IPS-18c (cell line): ENCODE data around the gene ITPRID2.
A peak's percentile ranks its signal among the peaks of the same experiment; 100 is the strongest.

Experiments used
- H3K4me3 ChIP-seq: 2 replicates; pipeline ENCODE4 v1.7.0; 2013; ENCODE audit warnings: low read depth, mild to moderate bottlenecking, low read length, moderate library complexity; ENCODE audit not compliant: insufficient read depth
- H3K9me3 ChIP-seq: one replicate; pipeline ENCODE4 v1.6.1; 2013; ENCODE audit warnings: mild to moderate bottlenecking, low read length, moderate library complexity; ENCODE audit not compliant: control insufficient read depth, insufficient read depth

ITPRID2 gene

DNA sequence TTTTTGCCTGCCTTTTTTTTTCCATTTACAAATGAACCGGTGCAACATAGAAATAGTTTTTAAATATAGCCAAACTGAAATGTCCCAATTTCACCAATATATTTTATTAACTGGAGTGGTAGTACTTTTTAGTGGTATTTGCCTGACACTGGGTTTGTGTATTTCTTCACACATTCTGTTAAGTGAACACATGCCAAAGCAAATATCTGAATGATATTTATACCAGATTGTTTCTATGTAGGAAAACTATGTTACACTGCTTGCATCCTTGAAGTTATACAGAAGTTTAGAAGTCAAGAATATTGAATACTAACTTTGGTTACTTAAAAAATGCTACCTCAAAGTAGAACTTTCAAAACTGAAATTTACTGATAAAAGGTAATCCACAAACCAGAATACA lies 19.4 kb upstream of the ITPRID2 start:
- Histone ChIP-seq H3K9me3 (no peaks in the 10 kb centered on the region), H3K4me3 (no peak overlapping the region)

DNA sequence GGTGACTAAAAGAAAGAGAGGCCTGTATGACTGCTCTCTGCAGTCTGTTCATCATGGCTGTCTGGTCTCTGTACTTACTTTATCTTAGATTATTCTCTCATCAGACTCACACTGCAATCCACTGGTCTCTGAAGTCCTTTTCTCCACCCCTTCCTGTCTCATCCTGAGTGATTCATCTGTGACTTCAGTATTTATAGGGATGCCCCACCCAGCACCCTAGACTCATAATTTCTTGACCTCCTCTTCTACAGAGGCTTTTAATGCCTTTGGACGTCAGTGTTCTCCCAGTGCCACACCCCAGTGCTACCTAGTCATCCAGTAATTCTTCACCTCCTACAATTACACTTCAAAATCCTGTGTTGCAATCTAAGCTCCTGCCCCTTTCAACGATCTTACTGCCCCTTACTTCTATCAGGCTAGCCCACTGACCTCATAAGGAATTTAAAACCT lies 14.9 kb upstream of the ITPRID2 start:
- H3K4me3 ChIP-seq, result no peak overlapping the region
- no peaks in the 10 kb centered on the region for H3K9me3 ChIP-seq

DNA sequence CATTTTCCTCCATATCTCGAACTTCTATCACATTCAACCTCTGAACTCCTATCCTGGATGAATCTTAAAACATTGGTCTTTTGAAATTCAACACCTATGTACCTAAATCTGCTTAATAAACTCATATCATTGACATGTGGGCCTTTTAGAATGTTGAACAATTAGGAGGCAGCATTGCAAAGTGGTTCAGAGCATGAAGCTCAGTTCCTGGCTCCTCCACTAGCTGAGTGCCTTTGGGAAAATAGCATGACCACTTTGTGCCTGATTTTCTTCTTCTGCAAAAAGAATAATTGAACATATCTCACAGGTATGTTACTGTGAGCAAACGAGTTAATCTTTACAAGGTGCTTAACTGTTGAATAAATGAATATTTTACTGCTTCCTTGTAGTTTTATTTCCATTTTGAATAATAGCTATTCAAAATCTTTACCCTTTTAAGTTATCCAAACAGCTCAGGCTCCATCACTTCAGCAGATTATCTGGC lies 14.3 kb upstream of the ITPRID2 start:
- H3K4me3 ChIP-seq, result no peak overlapping the region
- H3K9me3 ChIP-seq, result no peaks in the 10 kb centered on the region

GRCh38 chr2:181878448-181878847 lies 13.1 kb upstream of the ITPRID2 start:
- no peak overlapping the region for H3K4me3 ChIP-seq
- H3K9me3 ChIP-seq, result no peaks in the 10 kb centered on the region

DNA sequence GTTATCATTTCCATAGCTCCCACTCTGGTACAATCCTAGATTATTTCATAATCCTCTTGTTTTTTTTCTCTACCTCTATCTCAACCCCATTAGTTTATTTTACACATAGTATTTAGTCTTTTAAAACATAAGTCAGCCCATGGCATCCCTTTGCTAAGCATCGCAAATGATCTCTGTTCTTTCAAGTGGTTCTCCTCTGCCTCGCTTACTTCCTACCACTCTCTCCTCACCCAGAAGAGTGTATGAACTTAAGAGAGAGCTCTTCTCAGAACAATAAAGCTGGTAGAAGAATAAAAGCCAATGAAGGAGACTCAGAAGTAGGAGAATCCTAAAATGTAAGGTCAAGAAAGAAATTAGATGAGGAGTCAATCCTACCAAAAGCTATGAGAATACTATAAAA lies 12.2 kb upstream of the ITPRID2 start:
- Histone ChIP-seq H3K4me3 (no peak overlapping the region), H3K9me3 (no peaks in the 10 kb centered on the region)

DNA sequence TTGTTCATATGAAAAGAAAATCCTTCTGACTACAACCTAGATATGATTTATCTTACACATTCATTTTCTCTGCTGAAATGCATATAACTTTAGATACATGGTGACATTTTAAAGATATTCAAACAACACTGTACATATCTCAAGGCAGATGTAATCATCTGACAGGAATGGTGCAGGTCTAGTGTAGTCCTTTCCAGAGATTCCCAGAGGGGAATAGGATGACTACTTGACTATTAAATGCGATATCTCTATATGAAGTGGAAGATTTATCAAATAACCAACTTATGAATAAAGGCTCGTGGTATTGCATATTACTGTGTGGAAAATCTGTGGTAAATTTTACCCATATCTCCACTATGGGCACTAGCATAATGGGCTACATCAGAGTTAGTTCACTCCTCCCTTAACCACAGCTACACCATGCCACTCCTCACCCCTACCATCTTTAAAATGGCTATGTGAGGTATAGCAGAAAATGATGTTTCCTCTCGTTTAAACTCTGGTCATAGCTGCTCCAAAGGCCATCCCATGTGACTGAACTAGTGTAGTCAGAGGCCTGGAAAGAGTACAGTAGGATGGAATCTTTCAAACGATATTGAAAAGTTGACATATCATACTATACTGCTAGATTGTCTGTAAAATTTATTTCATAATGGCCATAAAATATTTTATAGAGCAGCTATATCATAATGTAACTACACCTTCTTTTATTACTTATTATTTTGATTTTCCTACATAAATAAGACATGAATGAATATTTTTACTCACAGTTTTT lies 9.1 kb upstream of the ITPRID2 start:
- Histone ChIP-seq H3K4me3 (no peak overlapping the region), H3K9me3 (no peaks in the 10 kb centered on the region)

DNA sequence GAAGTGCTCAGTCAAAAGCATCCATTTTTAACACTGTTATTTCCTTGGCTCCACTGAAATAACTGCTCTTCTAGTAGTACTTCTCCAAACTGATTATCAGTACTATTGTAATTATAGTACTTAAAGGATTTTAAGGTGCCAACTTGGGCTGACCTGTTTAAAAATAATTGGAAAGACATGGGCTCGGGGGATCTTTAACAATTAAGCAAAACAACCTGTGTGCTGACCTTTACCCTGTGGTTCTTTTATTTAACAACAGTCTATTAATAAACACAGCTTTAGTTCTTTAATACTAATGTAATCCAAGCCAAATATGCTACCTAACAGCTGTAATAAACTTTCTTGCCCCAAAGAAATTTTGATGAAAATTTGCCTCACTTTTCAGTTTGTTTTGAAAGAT lies 6.9 kb upstream of the ITPRID2 start:
- H3K9me3 ChIP-seq, result no peaks in the 10 kb centered on the region

GRCh38 chr2:181885096-181885495 lies 6.4 kb upstream of the ITPRID2 start:
- H3K4me3 ChIP-seq, result no peak overlapping the region
- H3K9me3 ChIP-seq, result no peaks in the 10 kb centered on the region

More for the DNA sequence above, 6.9 kb upstream of the ITPRID2 start:
- H3K4me3 ChIP-seq, result no peak overlapping the region

DNA sequence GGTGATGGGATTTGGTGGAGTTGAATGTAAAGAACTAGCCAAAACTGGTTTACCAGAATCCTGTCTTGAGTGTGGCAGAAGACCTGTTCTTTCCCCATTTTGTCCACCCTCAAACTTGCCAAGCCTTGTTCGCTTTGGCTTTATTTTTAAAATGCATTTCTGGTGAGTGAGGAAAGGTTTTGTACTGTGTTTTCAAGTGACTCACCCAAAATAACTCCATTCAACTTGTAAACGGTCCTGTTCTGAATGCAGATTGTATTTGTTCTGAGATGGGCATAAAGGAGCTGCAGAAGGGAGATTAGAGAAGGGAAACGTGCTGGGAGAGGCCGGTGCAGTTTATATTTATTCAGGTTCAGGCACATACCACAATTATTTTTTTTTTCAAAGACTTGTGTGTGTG lies 5.3 kb upstream of the ITPRID2 start:
- H3K9me3 ChIP-seq, result no peaks in the 10 kb centered on the region
- H3K4me3 ChIP-seq, result no peak overlapping the region

DNA sequence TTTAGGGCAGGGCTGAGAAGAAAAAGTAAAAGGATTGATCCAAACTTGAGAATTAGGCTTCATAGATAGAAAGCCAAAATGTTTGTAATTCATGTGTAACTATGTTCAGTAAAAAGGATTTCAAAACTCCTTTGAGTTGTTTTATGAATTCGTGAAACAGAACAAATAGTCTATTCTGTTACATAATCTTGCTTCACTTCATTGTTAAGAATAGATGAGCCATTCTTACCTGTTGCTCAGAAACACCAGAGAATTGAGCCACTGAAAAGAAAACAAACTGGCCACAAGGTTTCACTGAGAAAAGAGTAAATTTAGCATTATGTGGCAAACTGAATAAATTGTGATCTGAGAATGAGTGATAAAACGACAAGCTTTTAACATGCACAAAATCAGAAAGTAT lies 4.5 kb upstream of the ITPRID2 start:
- no peak overlapping the region for H3K4me3 ChIP-seq
- H3K9me3 ChIP-seq, result no peaks in the 10 kb centered on the region

DNA sequence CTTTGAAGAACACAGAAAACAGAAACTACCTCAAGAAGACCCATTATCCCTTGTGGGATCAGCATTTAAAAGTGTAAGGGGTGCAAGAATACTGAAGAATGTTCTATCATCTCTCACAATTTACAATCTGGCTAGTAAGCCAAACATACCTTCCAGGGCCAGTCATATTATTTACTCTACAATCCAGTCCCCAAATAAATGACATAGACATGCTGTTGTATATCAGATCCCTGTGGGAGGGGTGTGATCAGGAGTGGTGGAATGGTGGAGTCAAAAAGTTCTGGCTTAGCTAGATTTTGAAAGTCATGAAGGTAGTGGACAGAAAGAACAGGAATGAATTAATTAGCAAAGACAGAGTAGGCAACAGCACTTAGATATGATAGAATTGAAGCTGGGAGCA lies 1.8 kb upstream of the ITPRID2 start:
- H3K9me3 ChIP-seq, result no peaks in the 10 kb centered on the region
- H3K4me3 ChIP-seq, result no peak overlapping the region

GRCh38 chr2:181890271-181890670 lies 1.3 kb upstream of the ITPRID2 start:
- no peak overlapping the region for H3K4me3 ChIP-seq

DNA sequence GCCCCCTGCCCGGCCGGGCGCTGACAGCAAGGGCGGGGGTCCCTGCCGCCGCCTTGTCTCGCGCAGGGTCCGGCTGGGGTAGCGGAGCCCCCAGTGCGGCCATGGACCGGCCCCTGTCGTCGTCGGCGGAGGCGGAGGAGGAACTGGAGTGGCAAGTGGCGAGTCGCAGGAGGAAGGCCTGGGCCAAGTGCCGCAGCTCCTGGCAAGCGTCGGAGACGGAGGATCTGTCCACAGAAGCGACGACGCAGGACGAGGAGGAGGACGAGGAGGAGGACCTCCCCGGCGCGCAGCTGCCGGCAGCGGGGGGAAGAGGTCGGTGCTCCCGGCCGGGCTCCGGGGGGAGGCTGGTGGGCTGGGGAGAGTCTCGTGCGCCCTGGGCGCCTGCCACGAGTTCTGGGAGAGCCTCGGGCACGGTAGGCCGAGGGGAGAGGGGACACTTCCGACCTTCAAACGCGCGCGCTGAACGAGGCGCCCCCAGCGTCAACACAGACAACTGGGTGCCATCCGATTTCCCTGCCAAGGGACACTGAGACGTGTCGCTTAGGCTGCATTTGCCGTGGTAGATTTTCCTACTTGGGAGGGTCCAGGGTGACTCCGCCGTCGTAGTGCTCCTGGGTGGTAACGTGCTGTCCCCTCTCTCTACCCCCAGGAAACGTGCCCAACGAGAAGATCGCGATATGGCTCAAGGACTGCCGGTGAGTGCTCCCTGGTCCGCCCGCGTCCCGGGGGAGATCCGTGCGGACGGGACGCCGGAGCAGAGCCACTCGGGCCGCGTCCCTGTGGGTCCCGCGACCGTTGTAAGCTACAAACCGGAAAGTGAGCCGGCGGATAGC lies 652 bp downstream of the ITPRID2 start:
- H3K9me3 ChIP-seq, result no peaks in the 10 kb centered on the region
- H3K4me3 ChIP-seq, result peak overlapping the region; percentile 84

More at GRCh38 chr2:181890271-181890670, 1.3 kb upstream of the ITPRID2 start:
- no peaks in the 10 kb centered on the region for H3K9me3 ChIP-seq

- H3K4me3 ChIP-seq, result peak overlapping the region; percentile 84
- H3K9me3 ChIP-seq, result no peaks in the 10 kb centered on the region
Observed at GRCh38 chr2:181892799-181893435, 1.4 kb downstream of the ITPRID2 start.

DNA sequence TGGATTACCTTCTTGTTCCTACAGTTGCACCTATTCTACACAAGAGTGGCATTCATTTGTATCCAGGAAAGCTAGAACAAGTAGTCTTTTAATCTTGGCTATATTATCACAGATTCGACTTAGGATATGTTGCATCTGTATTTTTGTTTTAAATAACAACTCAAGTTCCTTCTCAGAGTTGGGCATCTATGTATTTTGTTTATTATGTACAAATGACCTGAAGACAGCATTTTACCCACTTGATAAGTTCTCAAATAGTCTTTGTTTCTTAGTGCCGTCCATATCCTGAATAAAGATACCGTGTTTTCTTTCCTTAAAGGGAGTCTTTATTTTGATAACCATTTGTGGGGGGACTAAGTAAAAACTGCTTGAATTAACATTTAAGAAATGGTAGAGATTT lies 2.9 kb downstream of the ITPRID2 start:
- H3K4me3 ChIP-seq, result no peak overlapping the region
- no peaks in the 10 kb centered on the region for H3K9me3 ChIP-seq

DNA sequence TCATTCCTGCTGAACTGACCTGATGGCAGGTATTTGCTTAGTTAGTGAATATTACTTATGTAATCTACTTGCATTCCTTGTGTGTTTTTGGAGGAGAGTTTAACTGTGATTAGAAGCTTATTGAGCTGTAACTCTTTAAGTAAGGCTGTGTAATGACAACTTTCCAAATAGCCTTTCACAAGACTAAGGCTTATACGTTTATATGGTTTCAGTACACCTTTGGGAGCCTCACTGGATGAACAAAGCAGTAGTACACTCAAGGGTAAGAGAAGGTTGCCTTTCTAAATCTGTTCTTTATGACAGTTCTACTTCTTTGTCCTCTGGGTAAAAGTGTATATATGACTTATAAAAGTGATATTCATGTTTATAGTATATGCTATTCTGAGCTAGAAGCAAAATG lies 4.3 kb downstream of the ITPRID2 start:
- no peak overlapping the region for H3K4me3 ChIP-seq
- H3K9me3 ChIP-seq, result no peaks in the 10 kb centered on the region

GRCh38 chr2:181896286-181896685 lies 4.8 kb downstream of the ITPRID2 start:
- no peak overlapping the region for H3K4me3 ChIP-seq
- H3K9me3 ChIP-seq, result no peaks in the 10 kb centered on the region
